IMR-90 (cell line): ENCODE measurements around the gene CES1. TPM values are rescaled to one million over a fixed set of nuclear protein-coding genes. Genes with fewer than 3 reads are reported as not detected.

Source experiments
- ATAC-seq: fragments of 200-7000 bp; cut with Tn5 transposase; 2 replicates; pipeline ENCODE4 v1.9.1; 2020; ENCODE audit warnings: low read depth, mild to moderate bottlenecking, moderate library complexity
- BruUV-seq: library from RNA; stranded (reverse); fragments of 400-500 nt; replicated peaks from 2 replicates; lab custom pipeline; 2021; lab: Mats Ljungman, UMichigan
- CTCF ChIA-PET: fragments of 300-600 bp; formaldehyde crosslinking; extraction: SDS; loops from one replicate; lab custom pipeline; 2021; ENCODE audit warnings: antibody characterized with exemption; lab: Yijun Ruan, JAX
- POLR2A ChIA-PET: fragments of 300-600 bp; sonication (Branson Sonifier 250); formaldehyde crosslinking; loops from one replicate; lab custom pipeline; 2022; ENCODE audit warnings: antibody characterized with exemption; ENCODE audit not compliant: unreplicated experiment; lab: Charles Lee
- DNase-seq: peaks from one replicate; pipeline ENCODE4 v3.0.0; 2013
- H2AFZ ChIP-seq: replicated peaks from 2 replicates; pipeline ENCODE3; 2013; ENCODE audit warnings: low read length, mild to moderate bottlenecking; ENCODE audit not compliant: poor library complexity
- H2AK5ac ChIP-seq: 2 replicates; pipeline ENCODE4 v1.6.1; 2013; ENCODE audit warnings: low read depth, low read length, inconsistent platforms
- H2AK9ac ChIP-seq: replicated peaks from 2 replicates; pipeline ENCODE3; 2013; ENCODE audit warnings: mild to moderate bottlenecking, low read depth, low read length, moderate library complexity; ENCODE audit not compliant: poor library complexity
- H2BK120ac ChIP-seq: 2 replicates; pipeline ENCODE4 v1.6.1; 2013; ENCODE audit warnings: low read depth, low read length, inconsistent platforms
- H2BK15ac ChIP-seq: 3 replicates; pipeline ENCODE4 v1.6.1; 2013; ENCODE audit warnings: low read depth, low read length, inconsistent platforms
- H2BK20ac ChIP-seq: 2 replicates; pipeline ENCODE4 v1.6.1; 2013; ENCODE audit warnings: low read depth, mild to moderate bottlenecking, inconsistent platforms, low read length, moderate library complexity
- H2BK5ac ChIP-seq: 2 replicates; pipeline ENCODE4 v1.6.1; 2013; ENCODE audit warnings: mild to moderate bottlenecking, low read depth, low read length, inconsistent platforms; ENCODE audit not compliant: poor library complexity, severe bottlenecking
- H3K14ac ChIP-seq: replicated peaks from 2 replicates; pipeline ENCODE4 v1.6.1; 2013; ENCODE audit warnings: low read depth, low read length, inconsistent platforms
- H3K18ac ChIP-seq: 2 replicates; pipeline ENCODE4 v1.6.1; 2013; ENCODE audit warnings: low read depth, low read length, control low read depth
- H3K23ac ChIP-seq: 2 replicates; pipeline ENCODE4 v1.6.1; 2013; ENCODE audit warnings: low read depth, low read length, inconsistent platforms
- H3K27ac ChIP-seq: 2 replicates; pipeline ENCODE4 v1.5.1; 2013; ENCODE audit warnings: mild to moderate bottlenecking, control low read depth, low read length; ENCODE audit not compliant: insufficient read depth
- H3K27me3 ChIP-seq: 2 replicates; pipeline ENCODE4 v1.6.1; 2013; ENCODE audit warnings: low read length; ENCODE audit not compliant: control insufficient read depth, insufficient read depth
- H3K36me3 ChIP-seq: 2 replicates; pipeline ENCODE4 v1.6.1; 2013; ENCODE audit warnings: low read length, mixed read lengths; ENCODE audit not compliant: control insufficient read depth, insufficient read depth
- H3K4ac ChIP-seq: 2 replicates; pipeline ENCODE4 v1.6.1; 2013; ENCODE audit warnings: low read depth, low read length, inconsistent platforms
- H3K4me1 ChIP-seq: 2 replicates; pipeline ENCODE4 v1.6.1; 2013; ENCODE audit warnings: low read length, mixed read lengths; ENCODE audit not compliant: control insufficient read depth, insufficient read depth
- H3K4me2 ChIP-seq: 2 replicates; pipeline ENCODE4 v1.6.1; 2013; ENCODE audit warnings: low read depth, mild to moderate bottlenecking, control low read depth, low read length, moderate library complexity
- H3K4me3 ChIP-seq: 2 replicates; pipeline ENCODE4 v1.5.1; 2013; ENCODE audit warnings: low read depth, mild to moderate bottlenecking, control low read depth, low read length, moderate library complexity; ENCODE audit not compliant: insufficient read depth
- H3K56ac ChIP-seq: 2 replicates; pipeline ENCODE4 v1.6.1; 2013; ENCODE audit warnings: low read length, inconsistent platforms; ENCODE audit not compliant: insufficient read depth; ENCODE audit errors: extremely low read depth
- H3K79me1 ChIP-seq, 2 experiments: 2 replicates each; pipeline ENCODE4 v1.6.1; 2013; ENCODE audit warnings: low read length in 2 of 2, inconsistent platforms in 1 of 2, low read depth in 1 of 2
- H3K9ac ChIP-seq: 2 replicates; pipeline ENCODE4 v1.6.1; 2013; ENCODE audit warnings: low read depth, low read length, control low read depth
- H3K9me1 ChIP-seq: 2 replicates; pipeline ENCODE4 v1.6.1; 2013; ENCODE audit warnings: low read length, inconsistent platforms; ENCODE audit not compliant: insufficient read depth
- H3K9me3 ChIP-seq: 2 replicates; pipeline ENCODE4 v1.6.1; 2013; ENCODE audit warnings: low read length; ENCODE audit not compliant: control insufficient read depth, insufficient read depth
- H4K20me1 ChIP-seq: 2 replicates; pipeline ENCODE4 v1.6.1; 2013; ENCODE audit warnings: low read length, inconsistent platforms; ENCODE audit not compliant: insufficient read depth
- H4K5ac ChIP-seq: 2 replicates; pipeline ENCODE4 v1.6.1; 2013; ENCODE audit warnings: mild to moderate bottlenecking, low read depth, low read length, control low read depth
- H4K8ac ChIP-seq, 2 experiments: 2 replicates each; pipeline ENCODE4 v1.6.1; 2013; ENCODE audit warnings: low read depth in 2 of 2, low read length in 2 of 2, control low read depth in 1 of 2, inconsistent platforms in 1 of 2
- H4K91ac ChIP-seq: 2 replicates; pipeline ENCODE4 v1.6.1; 2013; ENCODE audit warnings: low read depth, low read length, inconsistent platforms; ENCODE audit not compliant: insufficient read depth
- CEBPB ChIP-seq: IDR thresholded peaks from 2 replicates; pipeline ENCODE4 v1.6.1; 2012; ENCODE audit warnings: low read depth, low read length, improper control_type of control experiment
- CHD1 ChIP-seq: IDR thresholded peaks from 2 replicates; pipeline ENCODE4 v1.6.1; 2012; ENCODE audit warnings: low read depth, low read length, improper control_type of control experiment
- FOS ChIP-seq: fragments of 150-350 bp; IDR thresholded peaks from 2 replicates; pipeline ENCODE4 v1.6.1; 2016; ENCODE audit warnings: low read depth, low read length
- MAFK ChIP-seq: IDR thresholded peaks from 2 replicates; pipeline ENCODE4 v1.6.1; 2012; ENCODE audit warnings: low read depth, low read length, improper control_type of control experiment
- MAZ ChIP-seq: IDR thresholded peaks from 2 replicates; pipeline ENCODE4 v1.6.1; 2012; ENCODE audit warnings: low read depth, mild to moderate bottlenecking, low read length, improper control_type of control experiment, moderate library complexity, borderline replicate concordance
- MXI1 ChIP-seq: IDR thresholded peaks from 2 replicates; pipeline ENCODE4 v1.6.1; 2012; ENCODE audit warnings: low read depth, mild to moderate bottlenecking, low read length, moderate library complexity, borderline replicate concordance
- RAD21 ChIP-seq: IDR thresholded peaks from 2 replicates; pipeline ENCODE4 v1.6.1; 2012; ENCODE audit warnings: low read length, improper control_type of control experiment
- RCOR1 ChIP-seq: IDR thresholded peaks from 2 replicates; pipeline ENCODE4 v1.6.1; 2012; ENCODE audit warnings: mild to moderate bottlenecking, low read length, improper control_type of control experiment; ENCODE audit not compliant: insufficient replicate concordance
- RFX5 ChIP-seq: IDR thresholded peaks from 2 replicates; pipeline ENCODE4 v1.8.0; 2012; ENCODE audit warnings: low read depth, mild to moderate bottlenecking, low read length, moderate library complexity
- WGBS, 2 experiments: methylation state at CpG; one replicate each; pipeline versions ENCODE4 v1.1.5 to v1.1.7; 2013; ENCODE audit warnings: missing lambda C conversion rate in 2 of 2; ENCODE audit not compliant: insufficient read length in 1 of 2; ENCODE audit errors: extremely low coverage in 2 of 2; 5-methylcytosine and 5-hydroxymethylcytosine counted together
- dilution Hi-C: fragments of 300-500 bp; cut with HindIII; formaldehyde crosslinking; loops from one replicate; pipeline ENCODE4 v1.14.3; 2018; ENCODE audit warnings: low sequenced_read_pairs; ENCODE audit not compliant: unreplicated experiment
- in situ Hi-C: fragments of 300-500 bp; cut with MboI; formaldehyde crosslinking; loops from 3 replicates; pipeline ENCODE4 v1.14.3; 2019; ENCODE audit warnings: low sequenced_read_pairs, inconsistent platforms, mixed read lengths
- intact Hi-C: fragments of 100-400 bp; cut with micrococcal nuclease; formaldehyde crosslinking; loops from 2 replicates; pipeline ENCODE4 v1.10.0; 2022
- polyA plus RNA-seq, 3 experiments: library from polyadenylated mRNA; depleted of rRNA; stranded (reverse); fragments of >200 nt; gene quantifications; 2 replicates each; pipeline ENCODE4 v1.2.3, GENCODE V29; 2012; ENCODE audit warnings: low replicate concordance in 1 of 3
- total RNA-seq: library from RNA; depleted of rRNA; stranded (reverse); fragments of >200 nt; gene quantifications from 2 replicates; pipeline ENCODE4 v1.2.3, GENCODE V29; 2012

Gene CES1
- total and polyA plus RNA-seq, 2 of the 4 experiments (the other 2 are of a cell fraction): 0.03 TPM; not detected in 1

DNA sequence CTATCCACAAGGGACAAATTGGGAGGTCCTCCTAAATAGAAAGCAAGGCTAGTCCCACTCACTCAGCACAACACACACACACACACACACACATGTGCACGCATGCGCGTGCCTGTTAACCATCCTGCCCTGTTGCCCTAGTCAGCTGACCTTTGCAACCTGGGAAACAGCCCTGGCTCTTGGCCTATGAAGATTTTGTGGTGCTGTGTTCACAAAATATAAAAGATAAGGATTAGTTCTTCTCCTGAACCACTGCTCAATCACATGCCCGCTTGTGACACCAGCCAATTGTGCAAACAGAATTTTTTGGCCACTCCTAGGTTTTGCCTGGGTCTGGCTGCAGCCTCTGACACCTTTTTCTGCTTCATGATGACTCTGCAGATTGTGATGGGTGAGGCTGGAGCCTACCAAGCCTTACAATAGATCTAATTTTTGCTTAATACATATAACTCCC lies 3.3 kb upstream of the CES1 start:
- TF ChIP-seq CEBPB (no peak), MAFK (no peak), FOS (no peak), CHD1 (no peak), RFX5 (no peak), MAZ (no peak), RAD21 (no peak), MXI1 (no peak), RCOR1 (no peak)
- POLR2A ChIA-PET: no interaction called here
- Histone ChIP-seq H4K5ac (no peak overlapping the region), H3K36me3 (no peaks in the 10 kb centered on the region), H2BK15ac (no peak overlapping the region), H3K9ac (no peak overlapping the region), H3K56ac (no peak overlapping the region), H3K79me1 (no peaks in the 10 kb centered on the region), H3K4me3 (no peak overlapping the region), H4K20me1 (no peaks in the 10 kb centered on the region), H3K27me3 (no peaks in the 10 kb centered on the region; the same call in 1 of the 2 replicates), H2BK5ac (no peak overlapping the region), H3K9me3 (no peaks in the 10 kb centered on the region), H2AK5ac (no peak overlapping the region), H3K9me1 (no peaks in the 10 kb centered on the region), H3K27ac (no peak overlapping the region), H3K4me1 (no peaks in the 10 kb centered on the region), H2BK20ac (no peak overlapping the region), H3K4ac (no peak overlapping the region), H2AK9ac (no peak overlapping the region), H3K14ac (no peak overlapping the region), H3K18ac (no peak overlapping the region), H3K4me2 (no peak overlapping the region), H2BK120ac (no peak overlapping the region), H4K91ac (no peak overlapping the region), H4K8ac (no peak overlapping the region), H2AFZ (no peak overlapping the region), H3K23ac (no peak overlapping the region)
- intact Hi-C loops (no loop called here), dilution Hi-C loops (no loop called here), in situ Hi-C loops (no loop called here)
- CTCF ChIA-PET: interaction anchor here (0.6 kb wide), 1 partner anchor 86 kb away, joined by 3 read pairs; no protein-coding TSS in a partner anchor
- ATAC-seq (no peak), DNase-seq (no peak)
- BruUV-seq: no TSS peak
- no CpG with 5 or more reads among the region's 4 CpGs for WGBS, 2 experiments
